GM21447 (cell line): ENCODE results near the gene FAM222B.
"Not testable (repeated sequence)": the region's sequence is repeated elsewhere in the genome, so short reads cannot be mapped to it uniquely, and the experiment has no call there.

Experiments used
- ATAC-seq: cut with Tn5 transposase; IDR thresholded peaks from one replicate; pipeline ENCODE4 v1.9.1; 2021; ENCODE audit not compliant: unreplicated experiment

Gene FAM222B

GRCh38 chr17:28734712-28735241 lies 107.8 kb downstream of the FAM222B start:
- no peak for ATAC-seq

GRCh38 chr17:28733346-28733745 lies 109.2 kb downstream of the FAM222B start:
- ATAC-seq, result no peak

- ATAC-seq, result no peak
These were observed 112.7 kb downstream of the FAM222B start for GRCh38 chr17:28729950-28730330.

GRCh38 chr17:28728364-28729200 lies 114.0 kb downstream of the FAM222B start, which contains the start of gene NEK8:
Gene NEK8, plus strand, starts transcription at chr17:28728788. Its CDS starts 26 bp downstream, at chr17:28728814.
- peak; percentile 29 for ATAC-seq

GRCh38 chr17:28726627-28727491 lies 115.7 kb downstream of the FAM222B start:
- peak; percentile 31 for ATAC-seq

- no peak for ATAC-seq
These were observed 116.4 kb downstream of the FAM222B start, which contains the start of gene TLCD1 for GRCh38 chr17:28726226-28726626. Gene TLCD1, minus strand, starts transcription at chr17:28726233. Its CDS starts 136 bp downstream, at chr17:28726097.

- ATAC-seq, result no peak
These were observed 116.8 kb downstream of the FAM222B start for GRCh38 chr17:28725660-28726225.

GRCh38 chr17:28725166-28725659 lies 117.4 kb downstream of the FAM222B start:
- no peak for ATAC-seq

GRCh38 chr17:28724500-28725165 lies 118.0 kb downstream of the FAM222B start:
- ATAC-seq, result no peak

- ATAC-seq, result not testable (repeated sequence)
These were observed 118.6 kb downstream of the FAM222B start for GRCh38 chr17:28723836-28724499.

- no peak for ATAC-seq
These were observed 119.3 kb downstream of the FAM222B start for GRCh38 chr17:28723159-28723835.

GRCh38 chr17:28722417-28723158 lies 120.0 kb downstream of the FAM222B start:
- ATAC-seq, result no peak

- ATAC-seq, result not testable (repeated sequence)
These were observed 121.6 kb downstream of the FAM222B start for GRCh38 chr17:28720997-28721329.

- no peak for ATAC-seq
These were observed 122.2 kb downstream of the FAM222B start for GRCh38 chr17:28720247-28720996.

- no peak for ATAC-seq
These were observed 123.6 kb downstream of the FAM222B start for GRCh38 chr17:28719021-28719433.

- no peak for ATAC-seq
These were observed 124.1 kb downstream of the FAM222B start for GRCh38 chr17:28718333-28719020.

GRCh38 chr17:28717578-28718332 lies 124.8 kb downstream of the FAM222B start, which contains the start of gene RAB34:
Gene RAB34, minus strand, starts transcription at chr17:28717868. Its CDS starts 602 bp downstream, at chr17:28717266.
- ATAC-seq, result no peak
